Activated CD8-positive, alpha-beta T cell treated with anti-CD3 and anti-CD28 coated beads for 36 hours (primary cell): ENCODE measurements around the gene PLIN3. TPM values are rescaled to one million over a fixed set of nuclear protein-coding genes. Genes with fewer than 3 reads are reported as not detected.

ENCODE experiments used
- ATAC-seq: fragments of 200-7000 bp; cut with Tn5 transposase; one replicate; pipeline ENCODE4 v1.10.0; 2021; ENCODE audit warnings: mild to moderate bottlenecking, moderate library complexity
- CTCF ChIA-PET: fragments of 350-600 bp; sonication (Branson Sonifier 250); formaldehyde crosslinking; loops from one replicate; lab custom pipeline; 2021; ENCODE audit warnings: antibody characterized with exemption; lab: Charles Lee
- POLR2A ChIA-PET: fragments of 350-600 bp; sonication (Branson Sonifier 250); formaldehyde crosslinking; loops from one replicate; lab custom pipeline; 2021; ENCODE audit warnings: antibody characterized with exemption; lab: Charles Lee
- DNase-seq: peaks from one replicate; pipeline ENCODE4 v3.0.0-alpha.2; 2020
- H3K27ac Mint-ChIP-seq: one replicate; pipeline ENCODE4 v1.8.0; 2021; ENCODE audit warnings: mild to moderate bottlenecking, mixed read lengths
- H3K27me3 Mint-ChIP-seq: one replicate; pipeline ENCODE4 v1.8.0; 2021; ENCODE audit warnings: mixed read lengths
- H3K36me3 Mint-ChIP-seq: one replicate; pipeline ENCODE4 v1.8.0; 2021; ENCODE audit warnings: low read depth, mixed read lengths
- H3K4me1 Mint-ChIP-seq: one replicate; pipeline ENCODE4 v1.8.0; 2021; ENCODE audit warnings: low read depth, mixed read lengths
- H3K4me3 Mint-ChIP-seq: one replicate; pipeline ENCODE4 v1.8.0; 2021; ENCODE audit warnings: mild to moderate bottlenecking, moderate library complexity, mixed read lengths
- H3K9me3 Mint-ChIP-seq: one replicate; pipeline ENCODE4 v1.8.0; 2021; ENCODE audit warnings: mixed read lengths
- CTCF ChIP-seq: fragments of 200-600 bp; IDR thresholded peaks from one replicate; pipeline ENCODE4 v1.8.0; 2022; ENCODE audit warnings: antibody characterized with exemption, mild to moderate bottlenecking
- intact Hi-C: fragments of 100-400 bp; cut with micrococcal nuclease; formaldehyde crosslinking; loops from one replicate; pipeline ENCODE4 v1.10.0; 2022
- total RNA-seq, 2 experiments: library from RNA; stranded (reverse); gene quantifications; one replicate each; pipeline ENCODE4 v1.2.3, GENCODE V29; 2021

PLIN3 gene
- total RNA-seq, 2 experiments from 2014 or later, result 15.5 to 23.5 TPM

- CTCF ChIA-PET, result interaction anchor here (1.0 to 2.8 kb wide), 9 partner anchors 9 to 200 kb away, joined by 3 to 27 read pairs (median 5); no protein-coding TSS in a partner anchor
- Mint-ChIP-seq H3K36me3 (peaks cover 12% of the 10 kb centered on the region), H3K4me1 (peaks cover 20% of the 10 kb centered on the region), H3K27me3 (no peaks in the 10 kb centered on the region), H3K9me3 (no peaks in the 10 kb centered on the region), H3K27ac (peak within 1 kb of the TSS; percentile 92), H3K4me3 (peak within 1 kb of the TSS; percentile 88)
- DNase-seq (peak; percentile 77), ATAC-seq (peak; percentile 84)
- POLR2A ChIA-PET, result interaction anchor here (0.9 to 2.0 kb wide), 6 partner anchors 9 to 20 kb away, joined by 3 to 8 read pairs (median 4); no protein-coding TSS in a partner anchor
- intact Hi-C loops, result no loop called here
- TF ChIP-seq CTCF, result no peak
Observed at GRCh38 chr19:4831304-4831978, 36.0 kb downstream of the PLIN3 start, which contains the start of gene TICAM1. TICAM1 (minus strand) TSS chr19:4831712; CDS start chr19:4818377, 13,335 bp downstream.

- Mint-ChIP-seq H3K27me3 (no peaks in the 10 kb centered on the region), H3K27ac (peak overlapping the region; percentile 92), H3K4me3 (peak overlapping the region; percentile 88), H3K9me3 (no peaks in the 10 kb centered on the region), H3K4me1 (peaks cover 20% of the 10 kb centered on the region), H3K36me3 (peaks cover 12% of the 10 kb centered on the region)
- POLR2A ChIA-PET, result interaction anchor here (0.9 to 2.0 kb wide), 6 partner anchors 9 to 20 kb away, joined by 3 to 8 read pairs (median 4); no protein-coding TSS in a partner anchor
- no peak for TF ChIP-seq CTCF
- DNase-seq (no peak), ATAC-seq (peak; percentile 17)
- CTCF ChIA-PET, result interaction anchor here (0.8 to 2.8 kb wide), 11 partner anchors 8 to 200 kb away, joined by 3 to 27 read pairs (median 5); partner anchors contain the start of gene FEM1A
- intact Hi-C loops, result no loop called here
Observed at GRCh38 chr19:4830768-4831265, 36.6 kb downstream of the PLIN3 start.

GRCh38 chr19:4830332-4830731, 37.1 kb downstream of the PLIN3 start:
- ATAC-seq, result no peak
- H3K9me3 Mint-ChIP-seq, result no peaks in the 10 kb centered on the region
- TF ChIP-seq CTCF, result no peak
- peaks cover 20% of the 10 kb centered on the region for H3K4me1 Mint-ChIP-seq
- intact Hi-C loops, result no loop called here
- ChIA-PET CTCF (interaction anchor here (0.8 to 2.8 kb wide), 11 partner anchors 8 to 201 kb away, joined by 3 to 27 read pairs (median 5); partner anchors contain the start of gene FEM1A), POLR2A (interaction anchor here (0.6 to 2.0 kb wide), 6 partner anchors 10 to 73 kb away, joined by 3 to 8 read pairs (median 4); no protein-coding TSS in a partner anchor)
- H3K27ac Mint-ChIP-seq, result peak overlapping the region; percentile 92
- no peaks in the 10 kb centered on the region for H3K27me3 Mint-ChIP-seq
- DNase-seq, result no peak
- H3K36me3 Mint-ChIP-seq, result peaks cover 12% of the 10 kb centered on the region
- peak overlapping the region; percentile 88 for H3K4me3 Mint-ChIP-seq

GRCh38 chr19:4829001-4829712, 38.3 kb downstream of the PLIN3 start:
- intact Hi-C loops, result no loop called here
- ChIA-PET CTCF (interaction anchor here (1.3 to 2.8 kb wide), 3 partner anchors 19 to 38 kb away, joined by 3 to 27 read pairs (median 7); partner anchors contain the start of gene FEM1A), POLR2A (no interaction called here)
- Mint-ChIP-seq H3K27me3 (no peaks in the 10 kb centered on the region), H3K27ac (peak overlapping the region; percentile 64), H3K36me3 (peaks cover 12% of the 10 kb centered on the region), H3K9me3 (no peaks in the 10 kb centered on the region), H3K4me3 (peak overlapping the region; percentile 88), H3K4me1 (peaks cover 20% of the 10 kb centered on the region)
- no peak for TF ChIP-seq CTCF
- no peak for DNase-seq
- ATAC-seq, result no peak
